ENCODE measurements around the gene TRERF1.

TRERF1 gene

GRCh38 chr6:42459888-42460287 lies 8.2 kb upstream of the TRERF1 start:
- TF ChIP-seq, protein P1, sequence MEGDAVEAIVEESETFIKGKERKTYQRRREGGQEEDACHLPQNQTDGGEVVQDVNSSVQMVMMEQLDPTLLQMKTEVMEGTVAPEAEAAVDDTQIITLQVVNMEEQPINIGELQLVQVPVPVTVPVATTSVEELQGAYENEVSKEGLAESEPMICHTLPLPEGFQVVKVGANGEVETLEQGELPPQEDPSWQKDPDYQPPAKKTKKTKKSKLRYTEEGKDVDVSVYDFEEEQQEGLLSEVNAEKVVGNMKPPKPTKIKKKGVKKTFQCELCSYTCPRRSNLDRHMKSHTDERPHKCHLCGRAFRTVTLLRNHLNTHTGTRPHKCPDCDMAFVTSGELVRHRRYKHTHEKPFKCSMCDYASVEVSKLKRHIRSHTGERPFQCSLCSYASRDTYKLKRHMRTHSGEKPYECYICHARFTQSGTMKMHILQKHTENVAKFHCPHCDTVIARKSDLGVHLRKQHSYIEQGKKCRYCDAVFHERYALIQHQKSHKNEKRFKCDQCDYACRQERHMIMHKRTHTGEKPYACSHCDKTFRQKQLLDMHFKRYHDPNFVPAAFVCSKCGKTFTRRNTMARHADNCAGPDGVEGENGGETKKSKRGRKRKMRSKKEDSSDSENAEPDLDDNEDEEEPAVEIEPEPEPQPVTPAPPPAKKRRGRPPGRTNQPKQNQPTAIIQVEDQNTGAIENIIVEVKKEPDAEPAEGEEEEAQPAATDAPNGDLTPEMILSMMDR (IDR thresholded peaks at IDR 0.05) = no peak
- no peak for DNase-seq (ENCODE audit: low spot score)
- Histone ChIP-seq H3K4me3 (no peak overlapping the region), H3K27ac (no peak overlapping the region)

DNA sequence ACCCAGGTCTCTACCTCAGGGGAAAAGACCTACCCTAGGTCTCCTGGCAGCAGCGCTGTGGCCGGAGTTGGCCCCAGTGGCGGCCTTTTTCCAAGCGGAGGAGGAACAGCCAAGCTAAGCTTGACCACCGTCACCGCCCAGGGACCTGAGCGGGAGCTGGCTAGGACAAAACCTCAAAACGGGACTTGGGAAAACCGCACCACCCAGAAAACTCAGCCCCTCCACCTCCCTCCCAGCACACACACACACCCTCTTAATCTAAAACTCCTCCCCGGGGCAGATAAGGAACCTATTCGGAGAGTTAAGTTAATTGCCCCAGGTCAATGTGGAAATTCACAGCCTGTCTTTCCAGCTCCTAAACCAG lies 2.7 kb upstream of the TRERF1 start:
- Histone ChIP-seq H3K27ac (peak overlapping the region in 1 of 2 donors; percentile 92), H3K4me3 (peak overlapping the region; percentile 82)
- no peak for DNase-seq (ENCODE audit: low spot score)
- TF ChIP-seq, protein P1 (IDR thresholded peaks at IDR 0.05) = no peak

GRCh38 chr6:42453654-42454427 lies 2.1 kb upstream of the TRERF1 start:
- TF ChIP-seq, protein P1 (IDR thresholded peaks at IDR 0.05) = no peak
- Histone ChIP-seq H3K4me3 (peak overlapping the region; percentile 82), H3K27ac (peak overlapping the region in 1 of 2 donors; percentile 92)
- DNase-seq (ENCODE audit: low spot score) = no peak

- Histone ChIP-seq H3K4me3 (peak overlapping the region; percentile 82), H3K27ac (peak overlapping the region; percentile 43 to 92)
- peak; percentile 89 for DNase-seq (ENCODE audit: low spot score)
- TF ChIP-seq, protein P1 (IDR thresholded peaks at IDR 0.05) = no peak
These were observed 1.4 kb upstream of the TRERF1 start for GRCh38 chr6:42453031-42453653.

DNA sequence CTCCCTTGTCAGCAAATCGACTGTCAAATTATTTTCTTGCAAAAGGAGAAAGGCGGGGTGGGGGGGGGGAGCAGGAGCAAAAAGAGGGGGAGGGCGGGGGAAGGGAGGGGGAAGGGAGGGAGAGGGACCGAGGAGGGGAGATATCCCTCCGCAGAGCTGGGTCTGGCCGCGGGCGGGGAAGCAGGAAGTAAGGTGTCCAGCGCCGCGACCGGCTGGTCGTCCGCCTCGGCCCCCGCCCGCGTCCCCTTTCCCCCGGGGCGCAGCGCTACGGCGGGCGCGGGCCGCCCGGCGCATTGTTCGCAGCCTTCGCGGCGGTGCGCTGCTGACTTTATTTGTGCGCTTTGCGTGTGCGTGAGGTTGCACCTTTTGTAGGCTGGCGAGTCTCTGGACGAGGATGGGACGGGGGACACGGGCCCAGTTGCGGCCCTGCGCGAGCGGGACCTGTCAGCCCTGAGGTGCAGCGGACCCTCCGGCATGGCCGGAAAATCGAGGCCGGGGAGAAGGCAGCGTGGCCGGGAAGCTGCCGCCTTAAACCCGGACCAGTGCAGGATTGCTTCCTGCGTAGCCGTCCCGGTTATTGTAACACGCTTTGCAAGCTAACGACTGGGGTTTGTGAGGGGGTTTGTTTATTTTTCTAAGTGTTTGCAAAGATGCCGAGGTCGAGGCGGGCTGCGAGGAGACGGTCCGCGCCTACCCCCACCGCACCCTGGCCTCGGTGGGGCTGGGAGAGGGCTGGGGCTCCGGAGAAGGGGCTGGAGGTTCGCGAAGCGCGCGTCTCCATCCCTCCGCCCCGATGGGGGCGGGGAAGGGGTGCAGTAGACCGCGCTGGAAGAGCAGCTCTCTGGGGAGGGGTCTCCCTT lies 675 bp upstream of the TRERF1 start:
- TF ChIP-seq, protein P1 (IDR thresholded peaks at IDR 0.05) = no peak
- H3K27ac ChIP-seq = peak overlapping the region; percentile 43 to 92
- no peak for DNase-seq (ENCODE audit: low spot score)

DNA sequence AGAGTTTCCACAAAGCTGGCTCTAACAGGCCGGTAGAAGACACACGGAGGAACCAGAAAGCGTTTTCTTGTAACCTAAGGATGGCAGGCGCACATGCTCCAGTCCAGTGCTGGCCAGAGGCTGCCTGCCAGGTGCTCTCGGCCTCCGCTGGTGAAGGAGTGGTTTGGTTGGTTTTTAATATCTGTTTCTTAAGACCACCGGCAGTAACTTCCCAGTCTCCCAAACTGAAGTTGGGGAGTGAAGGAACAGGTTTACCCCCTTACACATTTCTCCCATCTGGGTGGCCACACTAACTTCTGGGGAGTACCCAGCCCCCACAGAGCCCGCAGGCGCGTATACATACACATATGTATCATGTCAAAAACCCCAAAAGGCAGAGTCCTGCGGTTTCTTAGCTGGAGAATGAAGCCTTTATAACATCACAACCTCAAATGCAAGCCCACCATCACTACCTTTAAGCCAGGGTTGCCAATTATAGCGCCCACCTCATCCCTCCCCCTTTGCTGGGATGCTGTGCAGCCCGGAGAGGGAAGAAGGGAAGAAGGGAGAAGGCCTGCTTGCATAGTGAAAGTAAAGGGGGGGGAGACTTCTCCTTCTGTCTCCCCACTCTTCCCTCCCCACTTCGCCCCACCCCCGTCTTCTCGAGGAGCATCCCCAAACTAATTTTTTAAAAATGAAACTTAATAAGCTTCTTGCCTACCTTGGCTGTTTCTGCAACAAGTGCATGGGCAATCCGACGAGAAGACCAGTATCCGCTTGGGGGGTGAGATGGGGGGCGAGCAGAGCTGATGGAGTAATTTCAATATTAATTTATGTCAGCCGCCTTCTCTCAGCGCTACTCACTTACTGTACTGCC lies 1.0 kb downstream of the TRERF1 start:
- TF ChIP-seq, protein P1 (IDR thresholded peaks at IDR 0.05) = no peak
- no peak for DNase-seq (ENCODE audit: low spot score)
- peak overlapping the region in 1 of 2 donors; percentile 92 for H3K27ac ChIP-seq
- peak overlapping the region; percentile 82 for H3K4me3 ChIP-seq

More for the DNA sequence above, 675 bp upstream of the TRERF1 start:
- peak overlapping the region; percentile 82 for H3K4me3 ChIP-seq
